IPS-11a (cell line): ENCODE data around the gene WHRN.

Experiments used
- H3K4me3 ChIP-seq: one replicate; pipeline ENCODE4 v1.5.1; 2013; ENCODE audit warnings: low read depth, low read length, control low read depth

Gene WHRN

GRCh38 chr9:114386361-114386885, 118.8 kb downstream of the WHRN start:
- H3K4me3 ChIP-seq = no peak overlapping the region

GRCh38 chr9:114385397-114386181, 119.7 kb downstream of the WHRN start:
- no peak overlapping the region for H3K4me3 ChIP-seq

DNA sequence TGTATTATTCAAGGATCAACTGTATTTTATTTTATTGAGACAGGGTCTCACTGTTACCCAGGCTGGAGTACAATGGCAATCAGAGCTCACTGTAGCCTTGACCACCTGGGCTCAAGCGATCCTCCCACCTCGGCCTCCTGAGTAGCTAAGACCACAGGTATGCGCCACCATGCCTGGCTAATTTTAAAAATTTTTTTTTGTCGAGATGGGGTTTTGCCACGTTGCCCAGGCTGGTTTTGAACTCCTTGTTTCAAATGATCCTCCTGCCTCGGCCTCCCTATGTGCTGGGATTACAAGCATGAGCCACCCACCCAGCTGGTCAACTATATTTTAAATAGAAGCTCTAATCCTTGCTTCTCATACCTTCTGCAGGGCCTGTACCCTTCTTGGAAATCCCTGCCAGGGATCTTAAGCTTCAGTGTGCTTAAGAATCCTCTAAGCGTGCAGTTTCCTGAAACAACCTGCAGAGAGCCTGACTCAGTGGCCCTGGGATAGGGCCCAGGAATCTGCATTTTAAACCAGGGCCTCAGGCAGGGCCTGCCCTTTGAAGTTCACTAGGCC, 120.4 kb downstream of the WHRN start:
- H3K4me3 ChIP-seq = no peak overlapping the region

- H3K4me3 ChIP-seq = no peak overlapping the region
Observed at GRCh38 chr9:114384341-114384740, 120.9 kb downstream of the WHRN start.

DNA sequence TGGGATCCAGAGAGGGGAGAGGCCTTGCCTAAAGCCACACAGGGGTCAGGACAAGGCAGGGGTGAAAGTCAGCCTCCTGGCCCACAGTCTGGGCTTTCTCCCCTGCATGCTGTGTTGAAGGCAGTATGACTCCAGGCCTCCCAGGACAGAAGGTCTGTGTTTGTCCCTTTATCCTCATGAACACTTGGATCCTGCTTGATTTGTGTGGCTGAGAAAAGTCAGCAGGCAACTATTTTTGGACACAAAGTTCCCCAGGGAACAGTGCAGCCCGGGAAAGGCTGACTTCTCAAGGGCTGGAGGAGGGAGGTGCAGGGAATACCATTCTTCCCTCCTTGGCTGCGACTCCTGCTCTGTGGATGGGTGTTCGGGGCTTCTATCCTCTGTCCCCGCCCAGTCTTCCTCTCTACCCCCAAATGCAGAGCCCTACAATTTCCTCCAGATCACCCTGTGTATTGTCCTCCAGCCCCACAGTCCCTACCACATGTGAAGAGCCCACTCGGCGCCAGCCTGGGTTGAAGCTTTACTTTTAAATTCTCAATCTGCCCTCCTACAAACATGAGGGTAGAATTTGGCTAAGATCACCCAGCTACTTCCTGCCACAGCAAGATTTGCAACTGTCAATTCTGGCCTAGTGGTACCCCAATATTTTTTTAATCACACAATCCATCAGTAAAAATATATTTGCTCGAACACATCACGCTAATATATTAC, 121.6 kb downstream of the WHRN start:
- H3K4me3 ChIP-seq = no peak overlapping the region

GRCh38 chr9:114382699-114383520, 122.4 kb downstream of the WHRN start:
- H3K4me3 ChIP-seq = no peak overlapping the region

DNA sequence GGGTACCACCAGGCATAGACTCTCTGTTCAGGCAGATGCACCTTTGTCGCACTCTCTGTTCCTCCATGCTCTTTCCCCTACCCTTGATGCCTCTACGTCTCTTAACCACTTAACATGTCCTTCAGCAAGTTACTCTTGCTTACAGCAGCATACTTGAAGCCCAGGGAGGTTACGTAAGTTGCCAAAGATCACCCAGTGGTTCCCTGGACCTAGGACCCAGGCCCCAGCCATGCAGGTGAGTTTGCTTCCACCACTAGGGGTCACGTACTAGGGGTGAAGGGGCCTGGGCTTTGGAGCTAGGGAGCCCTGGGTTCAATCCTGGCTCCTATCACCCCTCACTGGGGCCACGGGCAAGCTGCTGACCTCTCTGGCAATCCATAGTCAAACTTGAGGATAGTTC, 126.4 kb downstream of the WHRN start:
- no peak overlapping the region for H3K4me3 ChIP-seq

GRCh38 chr9:114378016-114378415, 127.3 kb downstream of the WHRN start:
- H3K4me3 ChIP-seq = no peak overlapping the region

- no peak overlapping the region for H3K4me3 ChIP-seq
Observed at GRCh38 chr9:114376586-114377445, 128.5 kb downstream of the WHRN start.

DNA sequence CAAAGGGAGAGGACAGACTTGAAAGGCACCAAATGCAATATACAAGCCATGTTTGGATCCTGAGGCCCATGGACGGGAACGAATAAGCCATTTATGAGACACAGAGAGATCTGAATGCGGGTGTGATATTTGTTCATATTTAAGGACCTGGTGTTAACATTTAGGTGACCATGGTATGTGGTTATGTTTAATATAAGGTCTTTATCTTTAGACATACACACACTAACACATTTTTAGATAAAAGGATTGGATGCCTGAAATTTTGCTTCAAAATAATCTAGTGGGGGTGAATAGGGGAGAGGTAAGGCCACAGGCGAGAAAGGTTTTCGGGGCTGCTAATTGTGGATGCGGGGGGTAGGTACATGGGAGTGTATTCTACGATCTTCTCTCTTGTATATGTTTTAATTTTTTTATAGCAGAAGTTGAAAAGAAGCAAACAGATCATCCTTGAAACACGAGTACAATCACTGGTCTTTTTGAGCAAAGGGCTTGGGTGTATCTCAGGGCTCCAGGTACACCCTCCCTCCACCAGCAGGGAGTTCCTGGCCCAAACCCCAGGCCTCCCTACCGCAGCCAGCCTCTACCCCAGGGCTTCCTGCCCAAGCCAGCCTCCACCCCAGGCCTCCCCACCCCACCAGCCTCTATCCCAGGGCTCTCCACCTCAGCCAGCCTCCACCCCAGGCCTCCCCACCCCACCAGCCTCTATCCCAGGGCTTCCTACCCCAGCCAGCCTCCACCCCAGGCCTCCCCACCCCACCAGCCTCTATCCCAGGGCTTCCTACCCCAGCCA, 129.7 kb downstream of the WHRN start:
- no peak overlapping the region for H3K4me3 ChIP-seq

GRCh38 chr9:114374936-114375335, 130.3 kb downstream of the WHRN start:
- H3K4me3 ChIP-seq = no peak overlapping the region

DNA sequence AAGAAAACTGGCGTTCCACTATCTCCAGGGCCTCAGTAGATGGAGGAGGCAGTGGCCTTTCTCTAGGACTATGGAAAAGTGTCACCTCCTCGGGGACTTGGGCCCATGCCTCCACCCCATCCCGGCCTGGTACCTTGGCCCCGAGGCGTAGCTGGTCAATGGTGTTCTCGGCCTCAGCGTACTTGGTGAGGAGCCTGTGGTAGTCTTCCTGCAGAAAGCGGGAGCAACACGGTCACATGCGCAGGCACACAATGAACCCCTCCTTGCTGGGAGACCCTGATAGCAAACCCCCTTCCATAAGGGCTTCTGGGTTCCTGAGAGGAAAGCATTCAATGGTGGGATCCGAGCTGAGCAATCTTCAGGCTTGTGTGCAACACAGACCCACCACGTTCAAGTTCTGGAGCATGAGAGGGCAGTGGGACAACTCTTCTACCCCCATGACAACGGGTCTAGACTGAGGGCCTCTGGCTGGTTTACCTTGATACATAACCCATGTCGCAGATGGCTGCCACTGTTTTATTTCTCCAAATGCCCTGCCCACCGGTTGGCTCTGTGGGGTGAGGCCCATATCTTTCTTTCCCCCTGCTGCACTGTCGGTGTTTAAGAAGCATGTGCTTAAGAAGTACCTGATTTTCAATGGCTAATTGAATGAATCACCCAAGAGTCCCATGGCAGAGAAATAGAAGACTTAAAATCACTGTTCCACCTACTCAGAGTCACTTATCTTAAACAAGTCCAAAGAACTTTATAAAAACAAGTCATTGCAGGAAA, 131.1 kb downstream of the WHRN start:
- no peak overlapping the region for H3K4me3 ChIP-seq

DNA sequence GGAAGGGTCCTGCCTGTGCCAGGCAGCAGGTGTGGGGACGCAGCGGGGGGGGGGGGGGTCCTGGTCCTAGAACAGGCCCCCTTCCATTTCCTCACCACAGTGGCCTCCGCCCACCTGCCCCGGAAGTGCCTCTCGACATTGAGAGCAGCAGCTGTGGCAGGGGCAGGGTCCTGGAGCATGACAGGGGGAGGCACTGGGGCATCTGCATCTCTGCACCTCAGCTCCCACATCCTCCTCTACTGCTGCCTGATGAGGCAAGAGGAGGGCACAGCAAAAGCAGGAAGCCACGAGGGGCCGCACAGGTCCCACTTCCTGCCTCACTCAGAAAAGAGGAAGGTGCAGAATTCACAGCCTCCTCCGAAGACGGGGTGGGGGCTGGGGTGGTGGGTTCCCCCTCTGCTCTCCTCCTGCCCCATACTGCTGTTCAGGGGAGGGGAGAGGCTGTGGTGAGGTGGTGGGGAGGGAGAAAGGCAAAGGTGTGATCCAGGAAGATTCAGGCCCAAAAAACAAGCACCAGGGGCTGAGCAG, 132.3 kb downstream of the WHRN start:
- no peak overlapping the region for H3K4me3 ChIP-seq

- H3K4me3 ChIP-seq = no peak overlapping the region
Observed at GRCh38 chr9:114371973-114372917, 133.0 kb downstream of the WHRN start.

GRCh38 chr9:114371343-114371944, 133.8 kb downstream of the WHRN start:
- H3K4me3 ChIP-seq = no peak overlapping the region

DNA sequence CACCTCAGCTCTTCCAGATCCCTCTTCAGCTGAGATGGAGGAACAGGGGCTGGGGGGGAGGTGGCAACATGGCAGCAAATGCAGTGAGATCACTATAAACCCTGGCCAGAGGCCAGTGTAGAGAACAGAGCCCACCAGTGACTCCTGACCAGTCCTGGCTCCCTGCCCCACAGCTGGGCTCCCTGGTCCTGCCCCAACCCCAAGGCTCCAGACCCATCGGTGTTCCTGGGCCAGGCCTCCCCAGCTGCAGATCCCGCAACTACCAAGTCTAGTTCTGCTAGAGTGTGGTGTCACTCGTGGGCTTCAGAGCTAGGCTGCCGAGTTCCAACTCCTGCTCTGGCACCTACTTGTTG, 134.3 kb downstream of the WHRN start:
- H3K4me3 ChIP-seq = no peak overlapping the region
